Colonic mucosa (tissue), 4 donors: ENCODE data around the gene NBPF1. TPM values are rescaled to one million over a fixed set of nuclear protein-coding genes. Genes with fewer than 3 reads are reported as not detected.
"Not testable (repeated sequence)": the region's sequence is repeated elsewhere in the genome, so short reads cannot be mapped to it uniquely, and the experiment has no call there.

ENCODE experiments used
- DNase-seq: peaks from one replicate; pipeline ENCODE4 v3.0.0-alpha.2; 2020
- H3K27ac ChIP-seq: fragments of 200-600 bp; one replicate; pipeline ENCODE4 v1.8.0; 2021
- H3K27me3 ChIP-seq: fragments of 200-600 bp; one replicate; pipeline ENCODE4 v1.8.0; 2021
- H3K36me3 ChIP-seq: fragments of 200-600 bp; one replicate; pipeline ENCODE4 v1.8.0; 2021
- H3K4me1 ChIP-seq: fragments of 200-600 bp; one replicate; pipeline ENCODE4 v1.8.0; 2021; ENCODE audit warnings: mild to moderate bottlenecking
- H3K4me3 ChIP-seq: fragments of 200-600 bp; one replicate; pipeline ENCODE4 v1.8.0; 2021
- H3K9ac ChIP-seq, 2 donors: one replicate each; pipeline ENCODE4 v1.7.0; 2013; ENCODE audit warnings: control low read depth in 2 of 2, low read depth in 2 of 2, low read length in 2 of 2
- H3K9me3 ChIP-seq: fragments of 200-600 bp; one replicate; pipeline ENCODE4 v1.8.0; 2021
- CTCF ChIP-seq: fragments of 200-600 bp; IDR thresholded peaks from one replicate; pipeline ENCODE4 v1.8.0; 2022; ENCODE audit warnings: antibody characterized with exemption, mild to moderate bottlenecking
- intact Hi-C: fragments of 100-400 bp; cut with DNase I; formaldehyde crosslinking; loops from one replicate; pipeline ENCODE4 v1.14.1; 2022
- total RNA-seq, 2 donors: library from RNA; stranded (reverse); fragmentation: NEBNext Ultra II Directional in 1 of 2; extraction: Animal tissue kit (Norgen Biotek cat#: 25700) in 1 of 2; gene quantifications; one replicate each; pipeline ENCODE4 v1.2.1, GENCODE V29; 2021
- donor health status: healthy.
- donor health status: DM: no; HTN: no; CAD: no.
- donor health status: DM: no; HTN: no; CAD: no.

NBPF1 gene
- total RNA-seq, 2 donors from 2014 or later: 45.2 to 54.3 TPM

- H3K27me3 ChIP-seq: no peaks in the 10 kb centered on the region
- peaks cover 9% of the 10 kb centered on the region for H3K36me3 ChIP-seq
- H3K9ac ChIP-seq: no peak overlapping the region
- TF ChIP-seq CTCF: no peak
- no peak overlapping the region for H3K27ac ChIP-seq
- H3K4me3 ChIP-seq: no peak overlapping the region
- peaks cover 6% of the 10 kb centered on the region for H3K4me1 ChIP-seq
- DNase-seq: no peak
- no peaks in the 10 kb centered on the region for H3K9me3 ChIP-seq
- intact Hi-C loops: no loop called here
These were observed 8.2 kb downstream of the NBPF1 start for GRCh38 chr1:16605213-16605525.

- H3K36me3 ChIP-seq, H3K4me3 ChIP-seq, intact Hi-C loops, H3K9ac ChIP-seq, H3K27me3 ChIP-seq, H3K9me3 ChIP-seq, H3K4me1 ChIP-seq: not testable (repeated sequence)
- peak; percentile 37 for DNase-seq
- peak overlapping the region; percentile 1 for H3K27ac ChIP-seq
These were observed 8.7 kb downstream of the NBPF1 start for GRCh38 chr1:16604514-16605212.

- H3K27me3 ChIP-seq, DNase-seq, H3K27ac ChIP-seq, H3K4me3 ChIP-seq, intact Hi-C loops, H3K36me3 ChIP-seq, H3K9ac ChIP-seq, H3K4me1 ChIP-seq, H3K9me3 ChIP-seq: not testable (repeated sequence)
These were observed 9.7 kb downstream of the NBPF1 start for GRCh38 chr1:16603623-16604022.

GRCh38 chr1:16602336-16603011 lies 10.9 kb downstream of the NBPF1 start:
- H3K27ac ChIP-seq, H3K27me3 ChIP-seq, intact Hi-C loops, H3K9me3 ChIP-seq, H3K4me1 ChIP-seq, H3K4me3 ChIP-seq, H3K9ac ChIP-seq, H3K36me3 ChIP-seq, DNase-seq: not testable (repeated sequence)

GRCh38 chr1:16600855-16601786 lies 12.2 kb downstream of the NBPF1 start:
- peak overlapping the region; percentile 38 for H3K27ac ChIP-seq
- DNase-seq, H3K9ac ChIP-seq, H3K36me3 ChIP-seq, H3K9me3 ChIP-seq, H3K4me1 ChIP-seq, H3K4me3 ChIP-seq, H3K27me3 ChIP-seq, intact Hi-C loops: not testable (repeated sequence)

- DNase-seq, H3K27me3 ChIP-seq, H3K4me1 ChIP-seq, H3K9me3 ChIP-seq, H3K36me3 ChIP-seq, H3K27ac ChIP-seq, H3K9ac ChIP-seq, intact Hi-C loops, H3K4me3 ChIP-seq: not testable (repeated sequence)
These were observed 14.0 kb downstream of the NBPF1 start for GRCh38 chr1:16599326-16599725.

- H3K9me3 ChIP-seq, intact Hi-C loops, DNase-seq, H3K4me3 ChIP-seq, H3K36me3 ChIP-seq, H3K27me3 ChIP-seq, H3K4me1 ChIP-seq, H3K9ac ChIP-seq, H3K27ac ChIP-seq: not testable (repeated sequence)
These were observed 18.1 kb downstream of the NBPF1 start for GRCh38 chr1:16595216-16595615.

GRCh38 chr1:16591845-16592244 lies 21.5 kb downstream of the NBPF1 start:
- H3K4me3 ChIP-seq, H3K9me3 ChIP-seq, H3K27me3 ChIP-seq, H3K4me1 ChIP-seq, DNase-seq, H3K9ac ChIP-seq, H3K27ac ChIP-seq, H3K36me3 ChIP-seq, intact Hi-C loops: not testable (repeated sequence)

- H3K9me3 ChIP-seq, H3K4me1 ChIP-seq, H3K36me3 ChIP-seq, intact Hi-C loops, H3K27ac ChIP-seq, DNase-seq, H3K9ac ChIP-seq, H3K27me3 ChIP-seq, H3K4me3 ChIP-seq: not testable (repeated sequence)
These were observed 25.3 kb downstream of the NBPF1 start for GRCh38 chr1:16588081-16588480.

- DNase-seq, H3K4me3 ChIP-seq, H3K27me3 ChIP-seq, H3K27ac ChIP-seq, intact Hi-C loops, H3K9ac ChIP-seq, H3K9me3 ChIP-seq, H3K36me3 ChIP-seq, H3K4me1 ChIP-seq: not testable (repeated sequence)
These were observed 25.7 kb downstream of the NBPF1 start for GRCh38 chr1:16587639-16588038.

- DNase-seq, intact Hi-C loops, H3K27ac ChIP-seq: not testable (repeated sequence)
These were observed 48.0 kb downstream of the NBPF1 start for GRCh38 chr1:16565324-16565723.

GRCh38 chr1:16561035-16561434 lies 52.3 kb downstream of the NBPF1 start:
- H3K9me3 ChIP-seq, intact Hi-C loops, H3K27ac ChIP-seq, DNase-seq, H3K4me3 ChIP-seq, H3K36me3 ChIP-seq, H3K4me1 ChIP-seq, H3K9ac ChIP-seq, H3K27me3 ChIP-seq: not testable (repeated sequence)

More at GRCh38 chr1:16565324-16565723, 48.0 kb downstream of the NBPF1 start:
- H3K27me3 ChIP-seq, H3K9me3 ChIP-seq, H3K4me1 ChIP-seq, H3K9ac ChIP-seq, H3K36me3 ChIP-seq, H3K4me3 ChIP-seq: not testable (repeated sequence)
